CD4-positive, alpha-beta T cell treated with Interleukin-6 at 100 ng/mL for 8 hours (primary cell): ENCODE data around the gene PMAIP1.

Experiments
- DNase-seq: peaks from one replicate; pipeline ENCODE4 v3.0.0-alpha.2; 2020; ENCODE audit warnings: mixed read lengths, low spot score

The PMAIP1 gene

DNA sequence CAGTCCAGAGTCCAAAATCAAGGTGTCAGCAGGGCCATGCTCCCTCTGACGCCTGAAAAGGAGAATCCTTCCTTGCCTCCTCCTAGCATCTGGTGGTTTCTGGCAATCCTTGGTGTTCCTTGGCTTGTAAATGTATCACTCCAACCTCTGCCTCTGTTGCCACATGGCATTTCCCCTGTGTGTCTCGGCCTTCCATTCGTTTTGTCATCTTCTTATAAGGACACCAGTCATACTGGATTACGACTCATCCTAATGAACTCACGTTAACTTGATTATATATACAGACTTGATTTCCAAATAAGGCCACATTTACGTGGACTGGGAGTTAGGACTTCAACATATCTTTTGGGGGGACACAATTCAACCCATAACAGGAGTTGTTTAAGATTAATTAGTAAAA, 15.8 kb downstream of the PMAIP1 start:
- no peak for DNase-seq

DNA sequence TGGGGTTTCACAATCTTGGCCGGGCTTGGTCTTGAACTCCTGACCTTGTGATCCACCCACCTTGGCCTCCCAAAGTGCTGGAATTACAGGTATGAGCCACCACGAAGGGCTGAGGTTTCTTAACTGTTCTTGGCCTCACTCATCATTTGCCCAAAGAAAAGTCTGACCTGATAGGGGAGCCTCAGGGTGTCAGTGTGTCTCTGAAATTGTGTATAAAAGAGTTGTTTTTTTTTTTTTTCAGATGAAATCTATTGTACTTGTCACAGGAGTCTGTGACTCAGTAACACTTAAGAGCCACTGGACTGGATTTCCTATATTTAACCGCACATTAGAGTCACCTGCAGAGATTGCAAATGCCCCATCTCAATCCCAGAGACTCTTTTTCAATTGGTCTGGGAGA, 16.9 kb downstream of the PMAIP1 start:
- no peak for DNase-seq

DNA sequence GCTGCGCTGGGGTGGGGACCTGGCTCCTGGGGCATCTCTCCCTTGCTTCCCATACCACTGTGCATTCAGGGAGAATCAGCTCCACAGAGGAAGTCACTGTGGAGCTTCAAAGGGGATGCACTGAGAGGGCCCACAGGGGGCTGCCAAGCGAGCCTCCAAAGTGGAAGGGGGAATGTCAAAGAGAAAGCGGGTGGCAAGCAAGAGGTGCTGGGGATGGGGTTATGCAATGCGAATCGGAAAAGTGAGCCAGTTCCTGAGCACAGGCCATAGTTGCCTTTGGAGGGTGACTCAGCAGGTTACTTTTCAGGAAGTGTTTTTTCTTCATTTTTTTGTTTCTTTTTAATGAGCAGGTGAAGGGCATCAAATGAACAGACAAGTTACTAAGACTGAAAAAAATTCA, 17.6 kb downstream of the PMAIP1 start:
- no peak for DNase-seq

DNA sequence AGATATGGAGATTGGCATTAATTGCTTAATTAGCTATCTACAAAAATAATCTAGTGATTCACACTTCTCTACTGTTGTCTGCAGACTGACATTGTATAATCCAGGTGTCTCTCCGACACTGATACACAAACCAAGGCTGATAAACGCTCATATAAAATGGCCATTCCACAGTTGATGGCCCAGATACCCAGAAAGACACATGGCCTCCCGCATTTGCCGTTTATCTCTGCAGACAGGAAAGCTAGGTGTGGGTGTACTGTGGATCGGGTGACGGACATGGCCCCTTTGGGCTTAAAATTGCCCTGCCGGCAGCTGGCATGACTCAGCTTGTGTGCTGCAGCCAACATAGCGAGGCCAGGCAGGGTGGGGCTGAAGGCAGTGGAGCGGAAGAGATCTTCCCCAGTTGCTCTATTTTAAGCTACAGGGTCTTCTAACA, 18.5 kb downstream of the PMAIP1 start:
- DNase-seq: no peak

DNA sequence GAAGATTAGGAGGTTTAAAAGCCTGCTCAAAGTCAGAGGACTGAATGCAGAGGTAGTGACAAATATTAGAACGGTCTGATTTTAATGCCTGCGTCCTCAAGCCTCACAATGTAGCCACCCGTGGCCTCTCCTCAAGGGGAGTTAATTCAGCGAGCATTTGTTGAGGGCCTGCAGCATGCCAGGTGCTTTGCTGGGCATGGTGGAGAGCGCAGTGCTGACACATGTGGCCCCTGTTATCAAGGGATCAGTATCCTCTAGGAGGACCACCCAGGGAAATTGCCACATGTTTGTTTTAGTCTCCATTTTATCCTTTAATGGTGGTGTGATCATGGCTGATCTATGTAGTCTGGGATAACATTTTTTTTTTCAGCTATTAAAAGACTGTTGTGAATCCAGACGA, 19.2 kb downstream of the PMAIP1 start:
- no peak for DNase-seq

DNA sequence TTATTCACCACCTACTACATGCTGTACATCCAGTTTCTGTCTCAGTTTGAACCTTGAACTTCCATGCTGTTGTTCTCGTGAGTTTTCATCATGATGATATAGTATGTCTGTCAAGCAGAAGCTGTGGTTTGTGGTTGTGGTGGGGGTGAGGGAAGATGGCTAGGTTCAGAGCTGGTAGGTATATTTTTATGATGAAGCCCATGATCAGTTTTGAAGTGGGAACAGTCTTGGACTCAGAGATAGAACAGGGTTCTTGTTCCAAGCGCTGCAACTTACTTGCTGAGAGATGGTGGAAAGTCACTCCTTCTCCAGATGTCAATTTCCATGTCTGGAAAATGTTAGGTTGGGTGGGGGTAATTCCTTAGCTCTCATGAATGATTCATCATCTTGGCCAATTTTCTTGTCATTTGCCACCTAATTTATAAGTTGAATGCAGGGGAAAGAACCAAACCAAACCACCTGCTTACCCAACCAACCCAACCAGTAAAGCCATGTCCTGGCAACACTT, 21.6 kb downstream of the PMAIP1 start:
- peak; percentile 19 for DNase-seq

DNA sequence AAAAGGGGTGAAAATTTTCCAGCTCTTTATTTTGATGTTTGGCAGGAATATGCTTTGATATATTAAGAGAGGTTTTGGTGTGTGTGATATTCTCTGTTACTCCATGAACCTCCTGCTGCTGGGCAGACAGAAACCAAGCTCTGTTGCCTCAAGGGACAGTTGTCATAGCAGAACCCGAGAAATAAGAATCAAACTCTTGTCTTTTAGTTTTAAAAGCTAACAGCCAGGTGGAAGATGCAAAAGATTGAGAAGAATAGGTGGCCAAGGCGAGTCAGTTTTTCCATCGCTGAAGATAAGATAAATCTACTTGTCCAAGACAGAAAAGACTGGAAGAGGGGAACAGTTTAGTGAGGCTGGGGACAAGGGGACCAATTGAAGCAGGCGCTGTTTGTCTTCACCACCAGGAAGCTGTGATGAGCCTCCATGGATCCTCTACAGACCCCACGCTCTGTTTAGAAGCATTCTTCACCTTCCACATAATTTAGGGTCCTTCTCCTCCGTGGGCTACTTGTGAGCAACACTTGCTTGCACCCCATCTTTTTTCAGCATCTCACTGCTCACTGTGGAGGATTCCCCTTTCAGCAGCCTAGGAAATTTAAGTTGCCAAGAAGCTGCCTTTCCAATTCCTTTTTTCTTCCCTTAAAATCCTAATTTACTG, 23.9 kb downstream of the PMAIP1 start:
- no peak for DNase-seq

DNA sequence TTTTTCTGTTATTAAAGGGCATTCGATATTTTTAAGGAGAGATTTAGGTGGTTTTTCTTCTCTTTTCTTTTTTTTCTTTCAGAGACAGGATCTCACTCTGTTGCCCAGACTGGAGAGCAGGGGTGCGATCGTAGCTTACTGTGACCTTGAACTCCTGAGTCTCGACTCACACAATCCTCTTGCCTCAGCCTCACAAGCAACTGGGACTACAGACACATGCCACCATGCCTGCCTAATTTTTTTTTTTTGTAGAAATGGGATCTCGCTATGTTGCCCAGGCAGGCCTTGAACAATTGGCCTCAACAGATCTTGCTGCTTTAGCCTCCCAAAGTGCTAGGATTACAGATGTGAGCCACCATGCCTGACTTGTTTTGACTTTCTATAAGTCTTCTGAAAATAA, 26.3 kb downstream of the PMAIP1 start:
- DNase-seq: no peak

DNA sequence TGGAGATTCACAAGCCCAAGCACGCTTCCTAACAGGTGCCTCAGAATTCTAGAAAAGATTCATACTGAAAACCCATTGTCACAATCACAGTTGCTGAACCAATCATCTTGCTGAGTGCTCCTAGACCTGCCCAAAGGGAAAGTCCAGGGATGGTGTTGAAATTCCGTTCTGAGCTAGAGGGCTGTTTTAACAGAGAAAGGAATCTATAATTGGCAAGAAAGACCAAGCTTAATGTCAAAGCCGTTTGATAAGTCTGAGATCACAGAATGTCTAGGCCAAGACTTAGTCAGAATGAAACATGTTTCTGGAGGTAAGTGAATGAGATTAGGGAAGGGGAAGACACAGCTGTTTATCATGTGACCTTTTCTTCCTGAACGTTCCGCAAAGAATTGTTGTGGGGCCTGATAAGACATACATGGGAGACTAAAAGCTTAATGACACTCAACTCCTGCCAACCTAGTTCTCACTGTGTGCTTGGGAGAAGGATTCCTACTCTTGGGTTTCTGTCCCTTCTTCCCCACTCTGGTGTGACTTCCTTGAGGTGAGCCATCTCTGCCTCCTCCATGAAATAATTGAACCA, 27.5 kb downstream of the PMAIP1 start:
- DNase-seq: no peak

DNA sequence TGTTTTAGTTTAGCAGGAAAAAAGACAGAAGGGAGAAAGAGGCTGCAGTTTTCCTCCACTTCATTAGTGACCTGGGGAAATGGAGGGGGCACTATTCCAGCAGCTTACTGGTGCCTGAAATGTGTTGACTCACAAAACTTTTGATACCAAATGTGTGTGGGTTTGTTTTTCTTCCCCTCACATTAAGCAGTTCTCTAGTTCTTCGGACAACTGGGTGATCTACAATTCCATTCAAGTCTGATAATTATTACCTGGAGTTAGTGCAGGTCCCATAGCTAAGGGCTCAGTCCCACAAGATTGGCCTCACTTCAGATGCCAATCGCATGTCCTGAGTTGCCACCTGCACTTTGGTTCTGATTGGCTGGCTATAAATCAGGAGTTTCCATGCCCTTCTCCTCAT, 28.4 kb downstream of the PMAIP1 start:
- no peak for DNase-seq

DNA sequence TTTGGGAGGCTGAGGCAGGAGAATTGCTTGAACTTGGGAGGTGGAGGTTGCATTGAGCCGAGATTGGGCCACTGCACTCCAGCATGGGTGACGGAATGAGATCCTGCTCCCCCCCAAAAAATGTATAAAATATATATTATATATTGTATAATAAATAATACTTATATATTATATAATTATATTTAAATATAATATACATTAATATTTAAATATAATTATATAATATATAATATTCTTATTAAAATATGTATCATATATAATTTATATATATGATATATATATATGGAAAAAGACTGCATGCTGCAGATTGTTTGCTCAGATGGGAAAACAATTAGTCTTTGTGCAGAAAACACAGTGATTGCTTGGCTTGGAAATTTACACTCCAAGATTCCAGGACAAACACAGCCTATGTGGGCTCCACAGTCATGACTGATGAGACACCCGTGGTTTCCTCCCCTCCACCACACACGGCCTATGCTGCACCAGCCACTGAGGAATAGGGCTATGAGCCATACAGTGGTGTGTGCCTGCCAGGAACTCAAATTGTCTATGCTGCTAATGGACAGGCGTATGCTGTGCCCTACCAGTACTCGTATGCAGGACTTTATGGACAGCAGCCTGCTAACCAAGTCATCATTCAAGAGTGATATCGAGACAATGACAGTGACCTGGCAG, 30.0 kb downstream of the PMAIP1 start:
- DNase-seq: no peak

DNA sequence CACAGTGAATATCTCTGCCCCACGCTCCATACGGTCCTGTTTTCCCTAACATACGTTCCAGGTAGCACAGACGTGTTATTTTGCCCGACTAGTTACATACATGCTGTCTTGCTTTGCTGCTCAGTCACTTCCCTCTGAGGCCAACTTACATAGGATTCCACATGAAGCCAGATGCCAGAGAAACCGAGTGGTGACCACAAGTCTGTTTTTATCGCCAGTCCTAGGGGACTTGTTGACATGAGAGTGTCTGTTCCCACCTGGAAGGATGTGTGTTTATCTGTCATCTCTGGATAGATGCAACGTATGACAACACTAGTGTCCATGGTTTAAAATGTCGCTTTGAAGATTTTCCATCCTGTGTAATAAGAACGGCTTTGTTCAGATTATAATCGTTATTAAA, 32.6 kb downstream of the PMAIP1 start:
- no peak for DNase-seq

DNA sequence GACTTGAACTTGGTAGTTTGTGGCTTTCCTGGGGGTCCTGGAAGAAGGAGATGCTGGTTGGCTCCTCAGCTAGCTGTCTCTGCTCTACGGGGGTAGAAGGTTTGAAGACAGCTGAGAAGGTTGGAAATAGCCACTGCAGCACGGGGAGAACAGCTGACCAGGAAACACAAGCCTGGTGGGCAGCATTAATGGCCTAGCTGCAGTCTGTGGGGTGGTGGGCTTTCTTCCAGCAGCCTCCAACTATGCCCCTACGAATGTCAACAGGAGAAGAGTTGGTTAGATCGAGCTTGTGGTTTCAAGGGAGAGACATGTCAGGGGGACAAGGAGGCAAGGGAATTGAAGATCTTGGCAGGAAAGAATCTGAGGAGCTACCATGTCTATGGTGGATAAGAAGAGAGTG, 38.9 kb downstream of the PMAIP1 start:
- no peak for DNase-seq

DNA sequence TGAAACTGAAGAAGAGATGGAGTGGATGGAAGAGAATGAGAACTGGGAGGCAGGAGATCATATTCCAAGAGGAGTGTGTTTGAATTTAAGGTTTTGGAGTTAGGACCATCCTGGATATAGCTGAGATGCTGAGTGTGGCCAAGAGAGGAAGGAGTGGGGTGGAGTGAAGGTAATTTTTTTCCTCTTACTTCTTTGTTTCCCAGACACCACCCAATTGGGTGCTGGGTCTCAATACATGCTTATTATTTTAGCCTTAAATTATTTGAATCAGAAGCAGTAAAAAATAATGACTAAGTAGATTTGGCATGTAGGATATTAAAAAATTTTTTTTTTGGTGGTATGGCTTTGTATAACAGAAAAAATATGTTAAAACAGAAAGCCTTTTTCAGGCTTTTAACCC, 39.3 kb downstream of the PMAIP1 start:
- DNase-seq: no peak

DNA sequence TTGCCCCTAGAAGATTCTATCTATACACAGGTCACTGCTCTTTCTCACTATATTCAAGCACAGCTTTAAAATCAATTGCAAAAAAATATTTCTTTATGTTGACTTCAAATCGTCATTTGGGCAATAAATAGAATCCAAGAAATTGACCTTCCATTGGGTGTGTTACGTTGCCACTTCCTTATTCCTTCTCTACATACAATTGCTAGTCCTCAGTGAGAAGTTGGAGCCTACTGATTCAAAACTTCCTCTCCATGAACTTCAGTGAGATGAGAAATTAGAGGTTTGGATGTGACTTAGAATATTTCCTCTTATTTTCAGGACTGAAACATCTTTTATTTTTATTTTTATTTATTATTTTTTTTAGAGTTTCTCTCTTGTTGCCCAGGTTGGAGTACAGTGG, 40.3 kb downstream of the PMAIP1 start:
- no peak for DNase-seq

DNA sequence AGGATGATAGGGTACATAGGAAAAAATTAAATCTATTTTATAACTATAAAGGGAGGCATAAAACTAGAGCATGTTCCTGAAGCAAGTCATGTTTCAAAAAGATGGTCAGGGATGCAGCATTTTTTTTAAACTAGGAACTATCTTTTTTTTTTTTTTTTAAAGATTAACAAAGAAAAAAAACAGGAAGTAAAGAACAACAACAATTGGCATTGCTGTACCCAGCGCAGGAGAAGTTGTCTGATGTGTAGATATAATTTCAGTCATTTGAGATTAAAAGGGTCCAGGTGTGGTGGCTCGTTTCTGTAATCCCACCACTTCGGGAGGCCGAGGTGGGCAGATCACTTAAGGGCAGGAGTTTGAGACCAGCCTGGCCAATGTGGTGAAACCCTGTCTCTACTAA, 41.5 kb downstream of the PMAIP1 start:
- DNase-seq: no peak

DNA sequence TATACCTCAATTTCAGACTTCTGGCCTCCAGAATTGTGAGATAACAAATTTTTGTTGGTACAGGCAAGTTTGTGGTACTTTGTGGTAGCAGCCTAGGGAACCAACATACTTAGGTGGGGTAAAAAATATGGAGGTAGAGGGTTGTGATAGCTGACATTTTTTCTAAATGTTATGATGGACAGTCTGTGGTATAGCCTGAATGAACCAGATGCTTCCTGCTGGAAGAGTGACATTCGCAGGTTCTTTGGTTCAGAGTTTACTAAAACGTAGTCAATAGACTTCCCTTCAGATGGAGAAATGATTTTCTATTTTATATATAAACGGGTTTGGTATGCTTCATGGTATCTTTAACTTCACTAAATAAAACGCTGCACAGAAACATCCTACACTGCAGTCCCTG, 42.8 kb downstream of the PMAIP1 start:
- DNase-seq: no peak

DNA sequence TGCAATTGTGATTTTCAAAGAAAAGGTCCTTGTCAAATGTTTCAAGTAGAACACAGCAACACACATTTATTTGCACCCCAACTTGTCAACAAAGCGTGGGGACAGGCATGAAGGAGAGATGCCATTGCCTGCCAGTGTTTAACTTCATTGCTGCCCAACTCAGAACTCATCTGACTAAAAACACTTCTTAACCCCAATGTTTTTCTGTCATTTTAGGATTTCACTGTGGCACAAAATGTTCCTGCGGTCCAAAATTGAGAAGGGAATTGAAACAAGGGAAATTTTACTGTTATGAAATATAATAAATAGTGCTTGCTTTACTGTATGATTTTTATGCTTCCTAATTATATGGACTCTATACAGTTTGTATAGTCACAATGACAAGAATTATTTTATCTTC, 45.7 kb downstream of the PMAIP1 start:
- DNase-seq: no peak

DNA sequence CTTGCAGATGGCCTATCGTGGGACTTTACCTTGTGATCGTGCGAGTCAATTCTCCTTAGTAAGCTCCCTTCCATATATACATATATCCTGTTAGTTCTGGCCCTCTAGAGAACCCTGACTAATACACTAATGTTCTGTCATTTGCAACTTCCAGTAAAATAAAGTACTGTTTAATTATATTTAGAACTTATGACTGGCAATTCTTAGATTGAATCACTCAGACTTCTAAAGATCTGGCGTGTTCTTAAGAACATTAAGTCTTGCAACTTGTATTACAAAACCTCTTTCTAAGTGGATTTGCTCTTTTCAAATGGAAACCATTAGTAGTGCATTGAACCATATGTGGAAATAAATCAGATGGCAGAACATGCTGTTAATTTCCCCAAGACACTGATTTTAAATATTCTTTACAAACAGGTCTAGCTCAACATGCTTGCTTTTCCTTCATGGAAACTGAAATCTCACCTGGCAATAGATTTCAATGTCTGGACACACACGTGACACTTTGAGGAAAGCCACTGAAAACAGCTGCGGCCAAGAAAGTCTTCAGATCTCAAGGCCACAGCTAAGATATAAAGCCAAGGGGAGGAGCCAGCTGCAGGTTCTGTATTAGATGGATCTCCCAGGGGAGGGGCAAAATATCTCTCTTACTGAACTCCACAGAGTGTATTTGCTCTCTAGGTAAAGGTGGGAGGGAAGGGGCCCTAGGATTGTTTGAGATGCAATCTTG, 50.6 kb downstream of the PMAIP1 start:
- no peak for DNase-seq

DNA sequence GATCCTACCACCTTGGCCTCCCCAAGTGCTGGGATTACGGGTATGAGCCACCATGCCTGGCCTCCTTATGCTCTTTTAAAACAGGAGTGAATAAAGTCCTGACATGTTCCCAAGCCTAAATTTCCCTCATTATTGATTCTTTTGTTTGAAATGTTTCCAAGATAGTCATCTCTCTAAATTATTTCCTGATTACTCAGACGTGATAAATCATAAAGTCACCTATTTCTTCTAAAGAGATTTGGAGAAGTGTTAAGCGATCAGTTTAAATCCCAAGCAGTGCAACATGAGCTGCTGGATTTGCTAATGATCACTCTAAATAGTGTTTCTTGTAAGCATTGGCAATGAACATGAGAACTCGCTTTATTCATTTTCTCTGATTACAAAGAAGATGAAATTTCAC, 51.8 kb downstream of the PMAIP1 start:
- DNase-seq: no peak

DNA sequence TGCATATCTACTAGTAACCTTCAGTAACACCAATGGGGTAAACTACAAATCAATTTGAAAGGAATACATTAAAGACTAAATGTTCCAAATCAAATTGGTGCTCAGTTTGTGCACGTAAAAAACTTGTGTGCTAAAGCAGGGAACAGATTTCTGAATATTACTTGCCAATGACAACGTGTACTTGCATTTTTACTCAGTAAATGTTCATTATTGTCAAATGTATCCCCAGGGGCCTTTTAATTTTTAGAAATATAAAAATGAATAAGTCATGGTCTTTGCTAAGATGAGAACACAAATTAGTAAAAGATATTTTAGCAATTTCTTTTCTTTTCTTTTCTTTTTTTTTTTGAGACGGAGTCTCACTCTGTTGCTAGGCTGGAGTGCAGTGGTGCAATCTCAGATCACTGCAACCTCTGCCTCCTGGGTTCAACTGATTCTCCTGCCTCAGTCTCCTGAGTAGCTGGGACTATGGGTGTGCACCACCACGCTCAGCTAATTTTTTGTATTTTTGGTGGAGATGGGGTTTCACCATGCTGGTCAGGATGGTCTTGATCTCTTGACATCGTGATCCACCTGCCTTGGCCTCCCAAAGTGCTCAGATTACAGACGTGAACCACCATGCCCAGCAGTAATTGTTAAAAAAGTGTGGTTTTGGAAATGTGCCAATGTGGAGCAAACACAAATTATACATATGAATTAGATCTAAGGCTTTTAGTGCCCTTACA, 52.6 kb downstream of the PMAIP1 start:
- DNase-seq: no peak
